Activated naive CD8-positive, alpha-beta T cell treated with anti-CD3 and anti-CD28 coated beads for 36 hours (primary cell): ENCODE data around the gene CLDN4. TPM values are rescaled to one million over a fixed set of nuclear protein-coding genes. Genes with fewer than 3 reads are reported as not detected.
"Not testable (repeated sequence)": the region's sequence is repeated elsewhere in the genome, so short reads cannot be mapped to it uniquely, and the experiment has no call there.

ENCODE experiments used
- DNase-seq: peaks from one replicate; pipeline ENCODE4 v3.0.0; 2021
- H3K27ac Mint-ChIP-seq: one replicate; pipeline ENCODE4 v1.8.0; 2022; ENCODE audit warnings: mild to moderate bottlenecking, moderate library complexity, mixed read lengths
- H3K27me3 Mint-ChIP-seq: one replicate; pipeline ENCODE4 v1.8.0; 2022; ENCODE audit warnings: mild to moderate bottlenecking, mixed read lengths
- H3K36me3 Mint-ChIP-seq: one replicate; pipeline ENCODE4 v1.8.0; 2021; ENCODE audit warnings: mild to moderate bottlenecking, mixed read lengths
- H3K4me1 Mint-ChIP-seq: one replicate; pipeline ENCODE4 v1.8.0; 2021; ENCODE audit warnings: mixed read lengths
- H3K4me3 Mint-ChIP-seq: one replicate; pipeline ENCODE4 v1.8.0; 2022; ENCODE audit warnings: mild to moderate bottlenecking, moderate library complexity, mixed read lengths
- H3K9me3 Mint-ChIP-seq: one replicate; pipeline ENCODE4 v1.8.0; 2022; ENCODE audit warnings: mixed read lengths
- total RNA-seq, 2 experiments: library from RNA; stranded (reverse); gene quantifications; one replicate each; pipeline ENCODE4 v1.2.3, GENCODE V29; 2021

CLDN4 gene
- total RNA-seq, 2 experiments from 2014 or later: 0.12 to 0.33 TPM

GRCh38 chr7:73815436-73815835 is 15.4 kb upstream of the CLDN4 start:
- Mint-ChIP-seq H3K4me1 (no peaks in the 10 kb centered on the region), H3K36me3 (no peaks in the 10 kb centered on the region), H3K4me3 (no peak overlapping the region), H3K9me3 (peaks cover 4% of the 10 kb centered on the region), H3K27me3 (peaks cover 16% of the 10 kb centered on the region), H3K27ac (no peak overlapping the region)
- no peak for DNase-seq

GRCh38 chr7:73817121-73817520 is 13.7 kb upstream of the CLDN4 start:
- peaks cover 15% of the 10 kb centered on the region for H3K27me3 Mint-ChIP-seq
- H3K4me1 Mint-ChIP-seq: no peaks in the 10 kb centered on the region
- no peaks in the 10 kb centered on the region for H3K36me3 Mint-ChIP-seq
- no peak overlapping the region for H3K27ac Mint-ChIP-seq
- no peak for DNase-seq
- peaks cover 4% of the 10 kb centered on the region for H3K9me3 Mint-ChIP-seq
- no peak overlapping the region for H3K4me3 Mint-ChIP-seq

- H3K4me1 Mint-ChIP-seq: no peaks in the 10 kb centered on the region
- no peak overlapping the region for H3K4me3 Mint-ChIP-seq
- no peaks in the 10 kb centered on the region for H3K36me3 Mint-ChIP-seq
- no peak overlapping the region for H3K27ac Mint-ChIP-seq
- no peak for DNase-seq
- no peaks in the 10 kb centered on the region for H3K9me3 Mint-ChIP-seq
- H3K27me3 Mint-ChIP-seq: peaks cover 4% of the 10 kb centered on the region
These were observed 10.8 kb upstream of the CLDN4 start for GRCh38 chr7:73820013-73820412.

- H3K9me3 Mint-ChIP-seq, H3K27ac Mint-ChIP-seq, H3K36me3 Mint-ChIP-seq, H3K4me3 Mint-ChIP-seq, DNase-seq, H3K4me1 Mint-ChIP-seq: not testable (repeated sequence)
- peaks cover 11% of the 10 kb centered on the region for H3K27me3 Mint-ChIP-seq
These were observed 9.1 kb upstream of the CLDN4 start for GRCh38 chr7:73821597-73822285.

GRCh38 chr7:73822319-73823173 is 8.2 kb upstream of the CLDN4 start:
- no peak overlapping the region for H3K27ac Mint-ChIP-seq
- no peaks in the 10 kb centered on the region for H3K36me3 Mint-ChIP-seq
- no peak for DNase-seq
- peaks cover 11% of the 10 kb centered on the region for H3K4me1 Mint-ChIP-seq
- H3K27me3 Mint-ChIP-seq: peaks cover 17% of the 10 kb centered on the region
- H3K9me3 Mint-ChIP-seq: no peaks in the 10 kb centered on the region
- no peak overlapping the region for H3K4me3 Mint-ChIP-seq

- no peak for DNase-seq
- H3K27me3 Mint-ChIP-seq: peaks cover 21% of the 10 kb centered on the region
- no peaks in the 10 kb centered on the region for H3K9me3 Mint-ChIP-seq
- peaks cover 17% of the 10 kb centered on the region for H3K4me1 Mint-ChIP-seq
- H3K36me3 Mint-ChIP-seq: no peaks in the 10 kb centered on the region
- no peak overlapping the region for H3K4me3 Mint-ChIP-seq
- no peak overlapping the region for H3K27ac Mint-ChIP-seq
These were observed 7.5 kb upstream of the CLDN4 start for GRCh38 chr7:73823257-73823656.

- DNase-seq: no peak
- Mint-ChIP-seq H3K4me3 (no peak overlapping the region), H3K27me3 (peaks cover 22% of the 10 kb centered on the region), H3K4me1 (peaks cover 22% of the 10 kb centered on the region), H3K36me3 (no peaks in the 10 kb centered on the region), H3K9me3 (no peaks in the 10 kb centered on the region), H3K27ac (no peak overlapping the region)
These were observed 6.8 kb upstream of the CLDN4 start for GRCh38 chr7:73823873-73824592.

GRCh38 chr7:73824986-73825385 is 5.8 kb upstream of the CLDN4 start:
- Mint-ChIP-seq H3K27me3 (peaks cover 26% of the 10 kb centered on the region), H3K27ac (no peak overlapping the region), H3K36me3 (no peaks in the 10 kb centered on the region), H3K9me3 (no peaks in the 10 kb centered on the region), H3K4me1 (peaks cover 22% of the 10 kb centered on the region), H3K4me3 (no peak overlapping the region)
- DNase-seq: no peak

GRCh38 chr7:73827567-73828106 is 3.2 kb upstream of the CLDN4 start:
- Mint-ChIP-seq H3K36me3 (no peaks in the 10 kb centered on the region), H3K27me3 (peaks cover 22% of the 10 kb centered on the region), H3K4me1 (peaks cover 22% of the 10 kb centered on the region), H3K27ac (no peak overlapping the region), H3K9me3 (no peaks in the 10 kb centered on the region), H3K4me3 (no peak overlapping the region)
- no peak for DNase-seq

- DNase-seq: peak; percentile 20
- H3K9me3 Mint-ChIP-seq: no peaks in the 10 kb centered on the region
- no peak overlapping the region for H3K27ac Mint-ChIP-seq
- no peaks in the 10 kb centered on the region for H3K36me3 Mint-ChIP-seq
- H3K4me1 Mint-ChIP-seq: peaks cover 22% of the 10 kb centered on the region
- H3K27me3 Mint-ChIP-seq: peaks cover 22% of the 10 kb centered on the region
- H3K4me3 Mint-ChIP-seq: no peak overlapping the region
These were observed 2.5 kb upstream of the CLDN4 start for GRCh38 chr7:73828107-73828803.

GRCh38 chr7:73828972-73829371 is 1.8 kb upstream of the CLDN4 start:
- Mint-ChIP-seq H3K36me3 (no peaks in the 10 kb centered on the region), H3K4me3 (no peak overlapping the region), H3K4me1 (peaks cover 22% of the 10 kb centered on the region), H3K27me3 (peaks cover 22% of the 10 kb centered on the region), H3K27ac (no peak overlapping the region), H3K9me3 (no peaks in the 10 kb centered on the region)
- DNase-seq: no peak

GRCh38 chr7:73829505-73829904 is 1.3 kb upstream of the CLDN4 start:
- Mint-ChIP-seq H3K9me3 (no peaks in the 10 kb centered on the region), H3K4me3 (no peak overlapping the region), H3K36me3 (no peaks in the 10 kb centered on the region), H3K27me3 (peaks cover 22% of the 10 kb centered on the region), H3K27ac (no peak overlapping the region), H3K4me1 (peaks cover 22% of the 10 kb centered on the region)
- DNase-seq: no peak

GRCh38 chr7:73829921-73830680 is 695 bp upstream of the CLDN4 start:
- Mint-ChIP-seq H3K4me3 (no peak overlapping the region), H3K27me3 (peaks cover 22% of the 10 kb centered on the region), H3K36me3 (no peaks in the 10 kb centered on the region), H3K9me3 (no peaks in the 10 kb centered on the region), H3K4me1 (peaks cover 22% of the 10 kb centered on the region), H3K27ac (no peak overlapping the region)
- DNase-seq: no peak

GRCh38 chr7:73831584-73831833 is 713 bp downstream of the CLDN4 start:
- H3K27ac Mint-ChIP-seq: no peak overlapping the region
- no peak overlapping the region for H3K4me3 Mint-ChIP-seq
- peaks cover 17% of the 10 kb centered on the region for H3K27me3 Mint-ChIP-seq
- H3K4me1 Mint-ChIP-seq: peaks cover 21% of the 10 kb centered on the region
- DNase-seq: no peak
- H3K36me3 Mint-ChIP-seq: no peaks in the 10 kb centered on the region
- H3K9me3 Mint-ChIP-seq: no peaks in the 10 kb centered on the region
